Keratinocyte (primary cell): ENCODE results near the gene DIO1. TPM values are rescaled to one million over a fixed set of nuclear protein-coding genes. Genes with fewer than 3 reads are reported as not detected.

ENCODE experiments used
- DNase-seq: peaks from one replicate; pipeline ENCODE4 v3.0.0-alpha.2; 2011; ENCODE audit warnings: low read depth, missing footprints, low spot score
- FAIRE-seq: peaks from 2 replicates; lab custom pipeline; 2011; peaks lifted over from hg19 to GRCh38; lab: Jason Lieb, UNC
- H2AFZ ChIP-seq: 2 replicates; pipeline ENCODE4 v1.6.0; 2012; ENCODE audit warnings: low read length, control low read depth, inconsistent platforms; ENCODE audit not compliant: control insufficient read depth
- H3K27ac ChIP-seq: 2 replicates; pipeline ENCODE4 v1.5.1; 2011; ENCODE audit warnings: low read length; ENCODE audit not compliant: control insufficient read depth, insufficient read depth
- H3K27me3 ChIP-seq: 3 replicates; pipeline ENCODE4 v1.6.0; 2011; ENCODE audit warnings: low read length; ENCODE audit not compliant: control insufficient read depth, insufficient read depth; ENCODE audit errors: extremely low read depth
- H3K36me3 ChIP-seq, 2 experiments: 2 replicates in 1 of 2; 3 replicates in 1 of 2; pipeline ENCODE4 v1.5.1; 2011; ENCODE audit warnings: low read length in 2 of 2, mild to moderate bottlenecking in 1 of 2; ENCODE audit not compliant: control insufficient read depth in 2 of 2, insufficient read depth in 2 of 2; ENCODE audit errors: extremely low read depth in 1 of 2
- H3K4me1 ChIP-seq: 3 replicates; pipeline ENCODE4 v1.5.1; 2011; ENCODE audit warnings: low read length; ENCODE audit not compliant: control insufficient read depth, insufficient read depth; ENCODE audit errors: extremely low read depth
- H3K4me2 ChIP-seq: 3 replicates; pipeline ENCODE4 v1.6.0; 2011; ENCODE audit warnings: low read depth, low read length; ENCODE audit not compliant: control insufficient read depth, insufficient read depth; ENCODE audit errors: extremely low read depth
- H3K4me3 ChIP-seq, 3 experiments: fragments of 200-600 bp in 1 of 3; sonication (generic) in 1 of 3; 2 replicates in 2 of 3; 3 replicates in 1 of 3; pipeline ENCODE4 v1.5.1; 2011 to 2016; ENCODE audit warnings: low read length in 3 of 3, mild to moderate bottlenecking in 3 of 3, control low read depth in 2 of 3, inconsistent platforms in 1 of 3, low read depth in 1 of 3, mixed read lengths in 1 of 3, mixed run types in 1 of 3, moderate library complexity in 1 of 3; ENCODE audit not compliant: control insufficient read depth in 2 of 3, insufficient read depth in 2 of 3; ENCODE audit errors: extremely low read depth in 1 of 3
- H3K79me2 ChIP-seq: 2 replicates; pipeline ENCODE4 v1.6.0; 2012; ENCODE audit warnings: low read length; ENCODE audit not compliant: control insufficient read depth, insufficient read depth
- H3K9ac ChIP-seq: 3 replicates; pipeline ENCODE4 v1.6.0; 2011; ENCODE audit warnings: low read length; ENCODE audit not compliant: control insufficient read depth, insufficient read depth; ENCODE audit errors: extremely low read depth
- H3K9me1 ChIP-seq: 3 replicates; pipeline ENCODE4 v1.6.0; 2011; ENCODE audit warnings: low read length; ENCODE audit not compliant: control insufficient read depth, insufficient read depth; ENCODE audit errors: extremely low read depth
- H3K9me3 ChIP-seq: 2 replicates; pipeline ENCODE4 v1.5.1; 2012; ENCODE audit warnings: low read depth, low read length; ENCODE audit not compliant: control insufficient read depth
- H4K20me1 ChIP-seq: 3 replicates; pipeline ENCODE4 v1.6.0; 2011; ENCODE audit warnings: low read length; ENCODE audit not compliant: control insufficient read depth, insufficient read depth; ENCODE audit errors: extremely low read depth
- EZH2 ChIP-seq: IDR thresholded peaks from one replicate; pipeline ENCODE4 v1.6.1; 2012; ENCODE audit warnings: inconsistent platforms, mild to moderate bottlenecking, low read length, moderate library complexity
- dilution Hi-C: fragments of 300-500 bp; cut with MboI; formaldehyde crosslinking; loops from one replicate; pipeline ENCODE4 v1.7.0; 2020; ENCODE audit warnings: low sequenced_read_pairs; ENCODE audit not compliant: extremely low pct_ligation_motif_present
- polyA plus RNA-seq, 5 experiments: library from polyadenylated mRNA; depleted of rRNA in 3 of 5; stranded (reverse) in 3 of 5; stranded (forward) in 1 of 5; unstranded in 1 of 5; fragments of >200 nt; gene quantifications; 1 replicate in 1 of 5; 2 replicates in 3 of 5; 3 replicates in 1 of 5; pipeline versions ENCODE4 v1.2.1 to v1.2.3, GENCODE V29; 2011 to 2012; ENCODE audit warnings: missing spikeins in 2 of 5, low read depth in 1 of 5, low replicate concordance in 1 of 5
- TF ChIP-seq, protein P1 (sequence below), 3 experiments: IDR thresholded peaks in 1 of 3; conservative IDR thresholded peaks in 1 of 3; optimal IDR thresholded peaks in 1 of 3; 2 replicates in 2 of 3; 3 replicates in 1 of 3; pipeline versions ENCODE3 to v1.5.1; 2011; ENCODE audit warnings: low read length in 3 of 3, mild to moderate bottlenecking in 3 of 3, moderate library complexity in 2 of 3, control low read depth in 1 of 3, inconsistent platforms in 1 of 3; ENCODE audit not compliant: insufficient read depth in 2 of 3; ENCODE audit errors: extremely low read depth in 1 of 3

Gene DIO1
- polyA plus RNA-seq, 1 donor (not counting 4 experiments of a cell fraction or from before 2014, with no cell fraction given): not detected

DNA sequence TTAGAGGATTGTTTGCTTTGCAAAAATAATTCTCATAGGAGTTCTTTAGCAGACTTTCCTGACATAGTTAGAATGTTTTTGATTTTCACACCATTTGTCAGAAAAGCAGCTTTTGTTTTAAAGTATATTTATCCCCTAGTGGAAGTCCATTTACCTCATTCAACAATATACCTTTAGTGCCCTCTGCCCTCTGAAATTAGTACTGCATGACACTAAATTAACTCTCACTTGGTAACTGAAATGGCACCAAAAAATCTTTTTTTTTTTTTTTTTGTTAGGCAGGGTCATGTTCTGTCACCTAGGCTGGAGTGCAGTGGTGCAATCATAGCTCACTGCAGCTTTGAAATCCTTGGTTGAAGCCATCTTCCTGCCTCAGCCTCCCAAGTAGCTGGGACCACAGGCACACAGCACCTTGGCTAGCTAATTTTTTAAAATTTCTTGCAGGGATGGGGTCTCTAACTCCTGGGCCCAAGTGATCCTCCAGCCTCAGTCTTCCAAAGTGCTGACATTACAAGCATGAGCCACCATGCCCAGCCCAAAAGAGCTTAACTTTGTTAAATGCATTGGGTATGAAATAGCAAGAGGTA, 65.8 kb downstream of the DIO1 start:
- no peaks in the 10 kb centered on the region for H3K27me3 ChIP-seq
- no peak overlapping the region for H3K27ac ChIP-seq
- peaks cover 21% of the 10 kb centered on the region for H3K4me1 ChIP-seq
- H3K9ac ChIP-seq: no peak overlapping the region
- H3K4me3 ChIP-seq: no peak overlapping the region
- no peak for FAIRE-seq
- H3K9me3 ChIP-seq: no peaks in the 10 kb centered on the region
- TF ChIP-seq, protein P1, sequence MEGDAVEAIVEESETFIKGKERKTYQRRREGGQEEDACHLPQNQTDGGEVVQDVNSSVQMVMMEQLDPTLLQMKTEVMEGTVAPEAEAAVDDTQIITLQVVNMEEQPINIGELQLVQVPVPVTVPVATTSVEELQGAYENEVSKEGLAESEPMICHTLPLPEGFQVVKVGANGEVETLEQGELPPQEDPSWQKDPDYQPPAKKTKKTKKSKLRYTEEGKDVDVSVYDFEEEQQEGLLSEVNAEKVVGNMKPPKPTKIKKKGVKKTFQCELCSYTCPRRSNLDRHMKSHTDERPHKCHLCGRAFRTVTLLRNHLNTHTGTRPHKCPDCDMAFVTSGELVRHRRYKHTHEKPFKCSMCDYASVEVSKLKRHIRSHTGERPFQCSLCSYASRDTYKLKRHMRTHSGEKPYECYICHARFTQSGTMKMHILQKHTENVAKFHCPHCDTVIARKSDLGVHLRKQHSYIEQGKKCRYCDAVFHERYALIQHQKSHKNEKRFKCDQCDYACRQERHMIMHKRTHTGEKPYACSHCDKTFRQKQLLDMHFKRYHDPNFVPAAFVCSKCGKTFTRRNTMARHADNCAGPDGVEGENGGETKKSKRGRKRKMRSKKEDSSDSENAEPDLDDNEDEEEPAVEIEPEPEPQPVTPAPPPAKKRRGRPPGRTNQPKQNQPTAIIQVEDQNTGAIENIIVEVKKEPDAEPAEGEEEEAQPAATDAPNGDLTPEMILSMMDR (optimal IDR thresholded peaks at IDR 0.05 in 1 of 3, IDR thresholded peaks at IDR 0.05 in 1 of 3, conservative IDR thresholded peaks at IDR 0.05 in 1 of 3; ENCODE audit: extremely low read depth in 1 of 3, insufficient read depth in 2 of 3, low read length in 3 of 3): peak in 2 of 3 experiments; percentile 34 to 48
- no peak for TF ChIP-seq EZH2
- DNase-seq: no peak
- peaks cover 7% of the 10 kb centered on the region for H3K79me2 ChIP-seq
- dilution Hi-C loops: no loop called here
- H3K36me3 ChIP-seq: peaks cover 29 to 33% of the 10 kb centered on the region in 2 experiments
- no peaks in the 10 kb centered on the region for H4K20me1 ChIP-seq
- H3K4me2 ChIP-seq: no peak overlapping the region
- no peak overlapping the region for H2AFZ ChIP-seq
- no peaks in the 10 kb centered on the region for H3K9me1 ChIP-seq

Other genes starting within 250 kb of the DIO1 start
- gene GLIS1, start 155.0 kb upstream of the DIO1 start, polyA plus RNA-seq: not detected in 3 replicates
- gene NDC1, start 55.9 kb upstream of the DIO1 start, polyA plus RNA-seq: 24.5 to 36.1 TPM (median 30.5 TPM) in 3 replicates
- gene YIPF1, start 4.4 kb upstream of the DIO1 start, polyA plus RNA-seq: 36.3 to 45.7 TPM (median 43.3 TPM) in 3 replicates
- 24.5 to 64.3 TPM (median 26.4 TPM) in 3 replicates for gene IFT25, start 51.5 kb downstream of the DIO1 start, polyA plus RNA-seq
- 45.7 to 70.6 TPM (median 61.8 TPM) in 3 replicates for gene LRRC42, start 52.2 kb downstream of the DIO1 start, polyA plus RNA-seq
- gene LDLRAD1, start 124.0 kb downstream of the DIO1 start, polyA plus RNA-seq: not detected in 3 replicates
- 188 to 399 TPM (median 342 TPM) in 3 replicates for gene TMEM59, start 159.0 kb downstream of the DIO1 start, polyA plus RNA-seq
- gene TCEANC2, start 159.4 kb downstream of the DIO1 start, polyA plus RNA-seq: 3.5 to 5.2 TPM (median 4.3 TPM) in 3 replicates